MM.1S (cell line): ENCODE results near the gene ARHGAP23.

Source experiments
- CTCF ChIP-seq: fragments of 300-600 bp; sonication (generic); IDR thresholded peaks from 2 replicates; pipeline ENCODE4 v1.5.1; 2016; ENCODE audit warnings: antibody characterized with exemption, low read length, mixed read lengths
- EZH2 ChIP-seq: fragments of 300-600 bp; sonication (generic); optimal IDR thresholded peaks from 2 replicates; pipeline ENCODE3; 2017; ENCODE audit warnings: low read depth, mild to moderate bottlenecking, antibody characterized with exemption, low read length, mixed read lengths
- EZH2phosphoT487 ChIP-seq: fragments of 300-600 bp; sonication (generic); IDR thresholded peaks from 2 replicates; pipeline ENCODE4 v1.6.1; 2018; ENCODE audit warnings: antibody characterized with exemption, low read length

GRCh38 chr17:38458521-38458920 is 30.3 kb downstream of the ARHGAP23 start:
- no peak for TF ChIP-seq EZH2phosphoT487
- no peak for TF ChIP-seq CTCF
- TF ChIP-seq EZH2: no peak
